ENCODE results near the gene SYNPO.

- no peak for TF ChIP-seq CTCF (IDR thresholded peaks at IDR 0.05; ENCODE audit: low read length)
- TF ChIP-seq EZH2 (IDR thresholded peaks at IDR 0.05; ENCODE audit: borderline replicate concordance, low read length), result no peak
Measured at GRCh38 chr5:150615141-150615699, 25.2 kb upstream of the SYNPO start.

Measured in OCI-LY1 (cell line).